ENCODE results near the gene XRCC5.
A peak's percentile ranks its signal among the peaks of the same experiment; 100 is the strongest.
"Not testable (repeated sequence)": the region's sequence is repeated elsewhere in the genome, so short reads cannot be mapped to it uniquely, and the experiment has no call there.

Gene XRCC5

DNA sequence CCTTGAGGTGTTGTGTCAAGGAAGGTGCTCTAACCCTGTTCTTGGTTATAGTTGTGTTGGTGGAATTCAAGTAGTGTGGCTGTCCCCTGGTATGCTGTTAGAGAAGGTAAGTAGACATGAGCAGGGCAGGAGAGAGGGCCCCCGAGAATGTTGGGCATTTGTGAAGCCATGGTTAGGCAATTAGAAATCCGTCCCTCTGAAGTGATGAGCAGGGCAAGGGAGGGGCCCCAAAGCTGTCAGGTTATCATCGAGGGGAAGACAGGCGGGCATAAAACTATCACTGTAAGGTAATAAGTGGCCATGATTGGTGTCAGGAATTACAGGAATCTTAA is 5.2 kb downstream of the XRCC5 start:
- DNase-seq (ENCODE audit: low read depth, low spot score), result no peak
- no peak overlapping the region for H3K4me3 ChIP-seq (ENCODE audit: low read length)

DNA sequence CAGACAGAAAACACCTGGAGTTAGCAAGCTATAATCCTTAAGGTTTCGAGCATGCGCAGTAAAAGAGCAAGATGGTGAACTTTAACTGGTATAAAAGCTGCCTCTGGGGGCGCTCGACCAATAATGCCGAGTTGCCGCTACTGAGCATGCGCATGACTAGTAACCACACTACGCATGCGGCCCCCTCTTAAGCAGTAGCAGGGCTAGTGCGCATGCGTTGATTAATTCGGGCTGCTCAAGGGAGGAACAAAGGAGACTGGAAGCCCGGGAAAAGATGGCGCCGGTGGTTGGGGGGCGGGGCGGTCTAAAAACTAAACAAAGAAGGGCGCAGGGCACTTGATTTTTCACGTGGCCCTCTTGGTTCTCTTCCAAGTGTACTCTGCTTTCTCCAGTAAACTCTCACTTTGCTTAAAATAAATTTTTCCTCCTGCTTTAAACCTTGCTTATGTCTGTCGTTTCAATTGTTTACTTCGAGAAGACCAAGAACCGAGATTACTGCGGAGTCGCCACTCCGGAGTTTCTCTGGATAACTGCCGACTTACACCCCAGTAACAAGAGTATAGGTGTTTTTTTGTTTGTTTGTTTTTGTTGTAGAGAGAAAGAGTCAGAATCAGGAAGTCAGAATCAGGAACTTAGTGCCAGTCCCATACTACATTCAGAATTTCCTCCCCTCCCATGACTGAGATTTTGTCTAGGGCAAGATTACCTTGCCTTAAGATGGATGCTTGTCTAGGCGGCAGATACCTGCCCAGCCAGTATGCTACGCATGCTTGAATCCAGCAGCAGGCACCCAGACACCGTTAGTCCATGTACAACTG is 5.8 kb downstream of the XRCC5 start:
- H3K4me3 ChIP-seq (ENCODE audit: low read length), result peak overlapping the region; percentile 60
- DNase-seq (ENCODE audit: low read depth, low spot score), result peak; percentile 99

DNA sequence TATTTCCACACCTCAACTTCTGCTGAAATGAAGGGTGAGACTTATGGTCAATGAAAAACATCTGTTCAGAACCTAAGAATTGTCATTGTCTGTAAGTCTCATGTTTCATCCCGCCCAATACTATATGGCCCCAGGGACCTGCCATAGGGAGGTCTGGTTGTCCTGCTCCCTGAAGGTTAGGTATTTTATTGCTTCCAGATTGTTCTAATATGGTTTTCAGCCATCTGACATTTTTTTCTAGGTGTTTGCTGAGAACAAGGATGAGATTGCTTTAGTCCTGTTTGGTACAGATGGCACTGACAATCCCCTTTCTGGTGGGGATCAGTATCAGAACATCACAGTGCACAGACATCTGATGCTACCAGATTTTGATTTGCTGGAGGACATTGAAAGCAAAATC is 7.3 kb downstream of the XRCC5 start:
- DNase-seq (ENCODE audit: low read depth, low spot score), result no peak
- H3K4me3 ChIP-seq (ENCODE audit: low read length), result no peak overlapping the region

DNA sequence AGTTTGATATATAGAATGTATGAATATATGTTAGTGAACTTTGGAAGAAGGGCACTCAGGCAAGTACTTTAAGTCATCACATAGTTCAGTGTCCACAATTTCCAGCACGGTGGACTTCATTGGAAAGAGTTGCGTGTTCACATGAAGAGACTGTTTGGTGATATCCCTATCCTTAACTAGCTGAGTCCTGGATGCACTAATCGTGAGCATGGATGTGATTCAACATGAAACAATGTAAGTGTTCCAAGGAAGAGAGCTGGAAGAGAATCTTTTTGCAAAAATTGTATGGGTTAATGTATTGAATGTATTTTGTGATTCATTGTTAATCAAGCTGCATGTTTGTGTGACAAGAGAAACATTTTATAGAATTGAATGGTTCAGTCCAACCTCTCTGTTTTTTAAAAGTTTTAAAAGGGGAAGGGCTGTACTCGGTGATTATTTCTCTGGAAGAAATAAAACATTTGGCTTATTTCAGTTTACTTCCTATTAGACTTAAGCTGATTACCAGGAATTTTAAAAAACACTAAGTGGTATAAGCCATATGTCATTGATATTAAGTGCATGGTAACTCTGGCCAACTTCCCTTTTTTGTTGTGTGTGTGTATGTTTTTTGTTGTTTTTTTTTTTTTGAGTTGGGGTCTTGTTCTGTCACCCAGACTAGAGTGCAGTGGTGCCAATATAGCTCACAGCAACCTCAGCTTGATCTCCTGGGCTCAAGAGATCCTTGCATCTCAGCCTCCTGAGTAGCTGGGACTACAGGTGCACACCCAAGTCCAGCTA is 8.6 kb downstream of the XRCC5 start:
- no peak for DNase-seq (ENCODE audit: low read depth, low spot score)
- H3K4me3 ChIP-seq (ENCODE audit: low read length), result no peak overlapping the region

DNA sequence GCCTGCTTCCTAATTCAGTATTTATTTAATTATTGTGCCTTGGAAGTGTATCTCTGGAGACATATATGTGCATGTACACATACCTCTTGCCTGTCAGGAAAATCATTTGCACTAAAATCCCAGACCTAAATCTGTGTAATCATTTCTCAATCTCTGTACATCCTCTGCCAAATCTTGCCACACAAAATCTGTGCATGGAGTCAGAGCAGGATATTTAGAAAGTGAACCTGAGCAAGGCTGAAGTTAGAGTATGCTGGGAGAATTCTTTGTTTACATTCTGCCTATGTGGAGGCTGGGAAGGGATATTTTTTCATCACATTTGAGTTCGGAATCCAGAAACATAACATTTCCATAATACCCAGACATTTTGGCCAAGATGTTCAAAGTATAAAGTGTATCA is 9.3 kb downstream of the XRCC5 start:
- no peak overlapping the region for H3K4me3 ChIP-seq (ENCODE audit: low read length)
- DNase-seq (ENCODE audit: low read depth, low spot score), result no peak

DNA sequence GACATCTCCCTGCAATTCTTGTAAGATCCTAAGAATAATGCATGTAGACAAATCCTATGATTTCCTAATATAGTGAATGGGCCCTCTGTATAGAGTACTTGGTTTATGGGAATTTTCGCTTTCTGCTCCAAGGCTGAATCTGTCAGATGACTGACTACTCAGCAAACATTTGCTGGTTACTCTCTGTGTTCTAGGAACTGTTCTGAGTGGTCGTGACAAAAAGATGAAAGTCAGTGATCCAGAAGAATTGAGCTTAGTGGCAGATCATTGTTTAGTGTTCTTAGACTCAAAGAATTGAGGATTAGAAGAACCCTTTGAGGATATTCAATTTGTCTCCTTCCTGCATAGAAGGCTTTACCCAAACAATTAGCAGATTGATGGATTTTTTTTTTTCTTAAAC is 10.0 kb downstream of the XRCC5 start:
- no peak for DNase-seq (ENCODE audit: low read depth, low spot score)
- H3K4me3 ChIP-seq (ENCODE audit: low read length), result no peak overlapping the region

DNA sequence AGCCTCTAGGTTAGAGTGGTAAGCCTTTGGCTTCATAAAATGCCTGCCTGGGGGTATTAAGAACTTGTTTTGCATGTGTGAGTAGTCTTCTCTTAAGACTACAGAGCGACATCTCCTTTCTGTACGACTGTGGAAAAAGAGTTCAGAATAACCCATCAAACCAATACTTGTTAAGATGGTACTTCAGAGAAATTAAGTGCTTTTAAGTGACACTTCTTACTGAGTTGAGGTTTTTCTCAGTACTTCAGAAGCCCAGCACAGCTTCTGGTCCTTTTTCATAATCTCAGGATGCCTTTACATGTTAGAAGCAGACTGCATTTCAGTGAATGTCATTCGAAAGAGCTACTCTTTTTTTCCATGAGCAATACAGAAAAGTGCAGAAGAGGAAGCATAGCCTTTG is 10.8 kb downstream of the XRCC5 start:
- no peak overlapping the region for H3K4me3 ChIP-seq (ENCODE audit: low read length)

DNA sequence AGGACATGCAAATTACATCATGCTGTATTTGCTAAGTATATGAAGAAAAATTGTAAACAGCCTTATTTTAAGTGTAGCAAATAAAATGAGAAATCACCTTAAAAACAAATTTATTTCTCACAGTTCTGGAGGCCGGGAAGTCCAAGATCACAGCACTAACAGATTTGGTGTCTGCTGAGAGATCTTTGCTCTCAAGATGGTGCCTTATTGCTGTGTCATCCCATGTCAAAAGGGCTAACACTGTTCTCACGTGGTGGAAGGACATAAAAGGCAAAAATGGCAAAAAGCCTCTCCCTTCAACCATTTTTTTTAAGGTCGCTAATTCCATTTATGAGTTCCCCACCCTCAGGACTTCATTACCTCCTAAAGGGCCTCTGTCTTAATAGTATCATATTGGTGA is 12.1 kb downstream of the XRCC5 start:
- DNase-seq (ENCODE audit: low read depth, low spot score), result no peak

More for the DNA sequence above, 10.8 kb downstream of the XRCC5 start:
- peak; percentile 28 for DNase-seq (ENCODE audit: low read depth, low spot score)

DNA sequence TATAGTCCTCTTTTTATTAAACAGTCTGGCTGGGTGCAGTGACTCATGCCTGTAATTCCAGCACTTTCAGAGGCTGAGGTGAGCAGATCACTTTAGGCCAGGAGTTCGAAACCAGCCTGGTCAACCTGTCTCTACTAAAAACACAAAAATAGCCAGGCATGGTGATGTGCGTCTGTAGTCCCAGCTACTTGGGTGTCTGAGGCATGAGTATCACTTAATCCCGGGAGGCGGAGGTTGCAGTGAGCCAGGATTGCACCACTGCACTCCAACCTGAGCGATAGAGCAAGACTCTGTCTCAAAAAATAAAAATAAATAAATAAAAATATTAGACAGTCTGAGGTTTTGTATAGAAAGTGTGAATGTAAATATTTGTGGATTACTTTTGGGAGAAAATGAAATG is 17.8 kb downstream of the XRCC5 start:
- no peak for DNase-seq (ENCODE audit: low read depth, low spot score)
- H3K4me3 ChIP-seq (ENCODE audit: low read length), result no peak overlapping the region

More for the DNA sequence above, 12.1 kb downstream of the XRCC5 start:
- H3K4me3 ChIP-seq (ENCODE audit: low read length), result no peak overlapping the region

DNA sequence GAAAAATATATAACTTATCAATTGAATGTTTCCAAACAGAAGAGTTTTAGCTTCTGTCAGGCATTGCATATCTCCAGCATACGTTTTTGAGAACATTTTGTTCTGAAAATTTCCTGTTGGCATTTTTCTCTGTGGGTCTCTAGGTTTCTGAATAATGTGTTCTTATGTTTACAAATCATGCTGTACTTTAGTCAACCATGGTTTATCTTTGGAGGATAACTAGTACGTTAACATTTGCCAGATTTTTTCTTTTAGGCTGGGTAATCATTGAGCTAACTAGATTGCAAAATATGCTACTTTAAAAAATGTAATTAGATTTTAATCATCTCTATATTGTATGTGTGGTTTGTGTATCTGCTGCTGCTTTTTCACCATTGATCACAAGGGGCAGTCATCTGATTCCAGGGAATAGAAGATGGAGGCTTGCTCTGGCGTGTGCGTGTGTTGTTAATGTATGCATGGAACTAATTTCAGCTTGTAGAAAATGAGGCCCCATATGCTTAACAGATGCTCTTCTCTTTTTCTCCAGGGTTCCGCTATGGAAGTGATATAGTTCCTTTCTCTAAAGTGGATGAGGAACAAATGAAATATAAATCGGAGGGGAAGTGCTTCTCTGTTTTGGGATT is 21.3 kb downstream of the XRCC5 start:
- DNase-seq (ENCODE audit: low read depth, low spot score), result no peak
- no peak overlapping the region for H3K4me3 ChIP-seq (ENCODE audit: low read length)

DNA sequence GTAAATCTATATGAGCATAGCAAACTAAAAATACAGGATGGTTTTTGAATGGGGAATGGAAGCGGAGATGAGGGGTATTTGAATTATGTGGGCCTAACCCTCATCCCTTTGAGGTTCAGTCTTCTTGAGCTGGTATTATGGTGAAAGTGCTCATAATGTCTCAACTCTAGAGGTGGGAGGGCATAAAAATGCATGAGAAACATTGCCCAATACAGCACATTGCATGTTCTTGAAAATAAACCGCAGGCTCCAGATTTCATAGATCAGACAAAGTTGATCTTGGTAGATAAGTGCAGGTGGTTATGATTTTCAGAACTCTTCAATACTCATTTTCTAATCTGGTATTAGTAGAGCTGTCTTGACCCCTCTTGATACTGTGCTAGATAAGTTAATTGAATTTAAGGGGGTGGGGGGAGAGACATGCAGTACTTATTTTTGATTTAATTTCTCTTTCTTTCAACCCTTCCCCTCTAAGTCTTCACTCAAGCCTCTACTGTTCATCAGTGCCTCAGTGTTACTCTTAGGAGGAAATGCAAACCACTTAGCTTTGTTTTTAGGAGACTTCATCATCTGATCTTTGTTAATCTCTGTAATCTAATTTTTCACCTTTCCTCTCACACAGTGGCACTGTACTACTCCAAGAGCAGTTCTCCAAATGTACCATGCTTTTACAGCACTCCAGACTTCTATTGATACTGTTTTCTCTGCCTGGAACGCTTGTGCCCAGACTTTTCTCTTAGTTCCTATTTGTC is 22.2 kb downstream of the XRCC5 start:
- no peak overlapping the region for H3K4me3 ChIP-seq (ENCODE audit: low read length)
- DNase-seq (ENCODE audit: low read depth, low spot score), result peak; percentile 83

DNA sequence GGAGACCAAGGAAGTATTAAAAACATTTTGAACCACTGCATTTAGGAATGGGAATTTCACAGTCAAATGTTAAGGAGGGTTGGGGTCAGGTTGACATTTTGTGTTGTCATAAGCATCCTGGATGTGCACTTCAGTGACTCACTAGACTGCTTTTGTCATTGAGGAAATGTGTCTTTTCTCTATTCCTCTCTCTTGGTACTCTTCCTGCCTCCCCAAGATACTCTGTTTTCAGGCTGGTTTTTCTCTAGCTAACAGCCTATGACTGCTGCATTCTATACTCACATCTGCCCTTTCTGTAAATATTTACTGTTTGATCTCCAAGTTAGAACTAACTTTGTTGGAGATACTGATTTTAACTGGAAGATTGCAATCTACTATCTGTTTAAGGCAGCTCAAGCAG is 23.4 kb downstream of the XRCC5 start:
- DNase-seq (ENCODE audit: low read depth, low spot score), result no peak

DNA sequence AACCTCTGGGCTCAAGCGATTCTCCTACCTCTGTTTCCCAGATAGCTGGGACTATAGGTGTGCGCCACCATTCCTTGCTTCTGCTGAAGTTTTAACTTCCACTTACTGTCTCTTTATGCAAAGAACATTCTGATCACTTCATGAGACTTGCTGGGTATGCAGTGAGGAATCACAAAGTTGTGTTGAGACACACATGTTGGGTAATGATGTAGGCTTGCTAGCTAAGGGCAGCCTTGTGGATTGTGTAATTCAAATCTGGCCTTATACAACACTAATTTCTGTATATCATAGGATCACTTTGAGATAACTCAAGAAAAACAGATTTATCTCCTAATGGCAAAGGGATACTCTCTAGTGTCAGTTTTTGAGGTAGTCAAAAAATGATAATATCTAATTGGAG is 24.2 kb downstream of the XRCC5 start:
- no peak overlapping the region for H3K4me3 ChIP-seq (ENCODE audit: low read length)
- no peak for DNase-seq (ENCODE audit: low read depth, low spot score)

More for the DNA sequence above, 23.4 kb downstream of the XRCC5 start:
- H3K4me3 ChIP-seq (ENCODE audit: low read length), result no peak overlapping the region

DNA sequence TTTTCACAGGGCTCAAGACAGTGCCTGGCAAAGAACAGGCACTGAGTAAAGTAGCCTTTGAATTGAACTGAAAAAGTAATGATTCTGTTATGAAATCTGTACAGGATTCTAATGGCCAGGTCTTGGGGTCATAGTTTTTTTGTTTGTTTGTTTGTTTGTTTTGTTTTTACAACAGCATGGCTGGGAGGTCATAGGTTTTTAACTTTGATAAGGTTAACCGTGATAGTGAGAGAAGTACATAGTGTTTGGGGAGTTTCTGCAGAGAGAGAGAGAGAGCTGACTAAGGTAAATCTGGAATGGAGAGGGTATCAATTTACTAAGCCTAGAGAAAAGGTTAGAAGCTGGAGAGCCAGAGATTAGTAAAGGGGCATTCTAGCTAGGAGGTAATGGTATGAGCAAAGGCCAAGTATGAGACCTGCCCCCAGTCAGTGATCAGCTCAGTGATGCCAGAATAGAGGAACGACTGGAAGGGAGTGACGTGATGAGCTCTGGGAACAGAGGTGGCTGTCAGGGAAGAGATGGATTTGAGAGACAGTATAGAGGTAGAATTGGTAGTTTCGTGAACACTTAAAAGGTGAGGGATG is 25.9 kb downstream of the XRCC5 start:
- no peak for DNase-seq (ENCODE audit: low read depth, low spot score)
- H3K4me3 ChIP-seq (ENCODE audit: low read length), result no peak overlapping the region

DNA sequence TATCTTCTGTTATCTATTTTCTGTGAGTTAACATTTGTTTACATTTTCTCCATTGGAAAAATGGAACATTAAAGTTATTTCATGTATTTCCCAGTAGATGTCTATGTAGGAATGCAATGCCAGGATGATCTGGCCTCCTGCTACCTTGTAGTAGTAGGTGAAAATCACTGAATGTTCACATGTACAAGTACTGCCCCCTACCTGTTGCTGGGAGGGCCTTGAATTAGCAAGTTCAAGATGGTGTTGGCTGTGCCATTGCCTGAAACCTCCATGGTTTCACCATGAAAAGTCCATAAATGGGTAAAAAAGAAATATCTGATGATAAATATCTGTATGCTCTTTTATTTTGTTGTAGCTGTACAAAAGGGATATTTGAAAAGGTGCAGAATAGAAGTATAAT is 30.7 kb downstream of the XRCC5 start:
- DNase-seq (ENCODE audit: low read depth, low spot score), result no peak
- no peak overlapping the region for H3K4me3 ChIP-seq (ENCODE audit: low read length)

DNA sequence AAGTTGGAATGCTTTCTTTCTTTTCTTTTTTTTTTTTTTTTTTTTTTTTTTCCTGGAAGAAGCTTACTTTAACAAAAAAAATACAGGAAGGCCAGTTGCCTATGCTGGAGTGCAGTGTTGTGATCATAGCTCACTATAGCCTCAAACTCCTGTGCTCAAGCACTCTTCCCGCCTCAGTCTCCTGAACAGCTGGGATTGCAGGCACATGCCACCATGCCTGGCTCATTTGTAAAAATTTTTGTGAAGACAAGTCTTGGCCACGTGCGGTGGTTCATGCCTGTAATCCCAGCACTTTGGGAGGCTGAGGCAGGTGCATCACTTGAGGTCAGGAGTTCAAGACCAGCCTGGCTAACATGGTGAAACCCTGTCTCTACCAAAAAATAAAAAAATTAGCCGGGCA is 32.4 kb downstream of the XRCC5 start:
- H3K4me3 ChIP-seq (ENCODE audit: low read length); DNase-seq (ENCODE audit: low read depth, low spot score): not testable (repeated sequence)

DNA sequence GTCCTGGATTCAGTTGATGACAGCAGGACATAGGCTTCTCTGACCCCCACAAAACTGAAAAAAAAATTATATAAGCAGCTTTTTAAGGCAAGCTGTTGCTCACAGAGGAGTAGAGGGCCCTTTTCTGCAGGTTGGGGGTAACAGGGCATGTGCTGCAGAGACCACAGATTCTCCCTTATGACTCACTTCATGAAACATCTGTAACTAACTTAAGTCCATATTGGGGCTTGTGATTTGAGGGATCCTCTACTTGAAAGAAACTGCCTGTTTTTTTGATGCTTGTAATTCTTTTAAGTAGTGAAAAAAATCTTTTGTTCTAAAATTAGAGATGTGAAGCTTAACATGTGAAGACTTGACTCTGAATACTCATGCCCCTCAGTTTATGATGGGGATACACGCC is 33.4 kb downstream of the XRCC5 start:
- peak; percentile 58 for DNase-seq (ENCODE audit: low read depth, low spot score)
- no peak overlapping the region for H3K4me3 ChIP-seq (ENCODE audit: low read length)

DNA sequence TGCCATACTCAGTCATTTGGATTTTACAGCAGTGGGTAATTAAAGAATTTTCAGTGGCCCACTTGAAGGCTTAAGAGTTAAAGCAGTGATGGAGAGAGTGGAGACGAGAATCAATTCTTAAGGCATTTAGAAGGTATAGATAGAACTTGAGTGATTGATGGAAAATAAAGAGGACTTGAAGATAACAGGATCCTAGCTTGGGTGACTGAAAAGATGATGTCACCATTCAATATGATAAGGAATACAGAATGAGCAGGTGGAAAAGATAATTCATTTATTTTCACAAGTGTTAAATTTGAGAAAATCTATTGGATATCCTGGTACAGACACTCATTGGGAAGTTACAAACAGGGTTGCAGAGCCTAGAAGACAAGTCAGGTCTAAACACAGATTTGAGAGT is 35.2 kb downstream of the XRCC5 start:
- no peak for DNase-seq (ENCODE audit: low read depth, low spot score)
- H3K4me3 ChIP-seq (ENCODE audit: low read length), result no peak overlapping the region

DNA sequence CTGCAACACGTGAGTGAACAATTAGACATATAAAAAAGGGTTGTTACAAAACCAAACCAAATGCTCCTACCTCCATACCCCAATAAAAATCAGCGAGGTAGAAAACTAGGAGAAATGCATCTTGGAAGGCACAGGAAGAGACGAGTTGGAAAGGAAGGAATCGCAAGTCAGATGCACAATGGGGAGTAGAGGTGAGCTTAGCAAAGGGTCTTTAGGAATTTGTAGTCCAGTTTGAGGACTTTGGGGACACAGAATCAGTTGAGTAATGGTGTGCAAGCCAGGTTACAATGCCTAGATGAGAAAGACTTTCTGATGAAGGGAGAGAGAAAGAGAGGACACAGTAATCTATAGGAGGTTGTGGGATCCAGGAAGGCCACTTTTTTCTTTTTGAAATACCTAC is 35.7 kb downstream of the XRCC5 start:
- H3K4me3 ChIP-seq (ENCODE audit: low read length), result no peak overlapping the region
- DNase-seq (ENCODE audit: low read depth, low spot score), result no peak
